DLD1 (cell line): ENCODE results near the gene OVAAL.
"Not testable (repeated sequence)": the region's sequence is repeated elsewhere in the genome, so short reads cannot be mapped to it uniquely, and the experiment has no call there.

Experiments
- in situ Hi-C: cut with HindIII; loops from 2 replicates; pipeline ENCODE4 v1.10.0; 2017; ENCODE audit warnings: low sequenced_read_pairs

Gene OVAAL

GRCh38 chr1:180539136-180539535, 19.6 kb upstream of the OVAAL start:
- in situ Hi-C loops = no loop called here

GRCh38 chr1:180540697-180541594, 17.8 kb upstream of the OVAAL start:
- in situ Hi-C loops = no loop called here

- in situ Hi-C loops = no loop called here
Observed at GRCh38 chr1:180542113-180542837, 16.5 kb upstream of the OVAAL start.

- in situ Hi-C loops = no loop called here
Observed at GRCh38 chr1:180542838-180543145, 16.0 kb upstream of the OVAAL start.

- in situ Hi-C loops = no loop called here
Observed at GRCh38 chr1:180544050-180544449, 14.7 kb upstream of the OVAAL start.

- in situ Hi-C loops = no loop called here
Observed at GRCh38 chr1:180545991-180546390, 12.8 kb upstream of the OVAAL start.

GRCh38 chr1:180548686-180549317, 10.0 kb upstream of the OVAAL start:
- in situ Hi-C loops = no loop called here

- in situ Hi-C loops = not testable (repeated sequence)
Observed at GRCh38 chr1:180549770-180550169, 9.0 kb upstream of the OVAAL start.

- in situ Hi-C loops = no loop called here
Observed at GRCh38 chr1:180550241-180550640, 8.5 kb upstream of the OVAAL start.

- in situ Hi-C loops = no loop called here
Observed at GRCh38 chr1:180551997-180552396, 6.8 kb upstream of the OVAAL start.

- in situ Hi-C loops = not testable (repeated sequence)
Observed at GRCh38 chr1:180553046-180553445, 5.7 kb upstream of the OVAAL start.

- in situ Hi-C loops = no loop called here
Observed at GRCh38 chr1:180555411-180555810, 3.4 kb upstream of the OVAAL start.

- in situ Hi-C loops = no loop called here
Observed at GRCh38 chr1:180560200-180560867, 1.6 kb downstream of the OVAAL start.

GRCh38 chr1:180560868-180561600, 2.3 kb downstream of the OVAAL start:
- in situ Hi-C loops = no loop called here

- in situ Hi-C loops = no loop called here
Observed at GRCh38 chr1:180562640-180563025, 3.9 kb downstream of the OVAAL start.

GRCh38 chr1:180563026-180563827, 4.5 kb downstream of the OVAAL start:
- in situ Hi-C loops = no loop called here

GRCh38 chr1:180565121-180565871, 6.5 kb downstream of the OVAAL start:
- in situ Hi-C loops = no loop called here

GRCh38 chr1:180566026-180566425, 7.3 kb downstream of the OVAAL start:
- in situ Hi-C loops = no loop called here

GRCh38 chr1:180566495-180566894, 7.7 kb downstream of the OVAAL start:
- in situ Hi-C loops = no loop called here
